Adipocyte (in vitro differentiated cells): ENCODE results near the gene FMNL3.

Experiments used
- DNase-seq: peaks from one replicate; pipeline ENCODE4 v3.0.0-alpha.2; 2015; ENCODE audit warnings: low read depth
- H3K27me3 ChIP-seq: replicated peaks from 2 replicates; pipeline ENCODE4 v1.7.0; 2013; ENCODE audit warnings: mild to moderate bottlenecking, low read length, moderate library complexity; ENCODE audit not compliant: control insufficient read depth, insufficient read depth
- H3K36me3 ChIP-seq: 2 replicates; pipeline ENCODE4 v1.7.0; 2013; ENCODE audit warnings: low read length, mild to moderate bottlenecking, moderate library complexity; ENCODE audit not compliant: control insufficient read depth, insufficient read depth, severe bottlenecking
- H3K4me1 ChIP-seq: 2 replicates; pipeline ENCODE4 v1.7.0; 2013; ENCODE audit warnings: mild to moderate bottlenecking, low read length, moderate library complexity; ENCODE audit not compliant: control insufficient read depth, insufficient read depth
- H3K4me3 ChIP-seq: 2 replicates; pipeline ENCODE4 v1.7.0; 2013; ENCODE audit warnings: mild to moderate bottlenecking, low read length, moderate library complexity
- H3K9ac ChIP-seq: 2 replicates; pipeline ENCODE4 v1.7.0; 2013; ENCODE audit warnings: mild to moderate bottlenecking, low read length, moderate library complexity
- H3K9me3 ChIP-seq: 2 replicates; pipeline ENCODE4 v1.7.0; 2013; ENCODE audit warnings: mild to moderate bottlenecking, low read length, moderate library complexity; ENCODE audit not compliant: control insufficient read depth

Gene FMNL3

GRCh38 chr12:49646871-49647654, 60.1 kb downstream of the FMNL3 start:
- no peak overlapping the region for H3K4me3 ChIP-seq
- no peaks in the 10 kb centered on the region for H3K9me3 ChIP-seq
- H3K36me3 ChIP-seq: peaks cover 57% of the 10 kb centered on the region
- no peak for DNase-seq
- no peaks in the 10 kb centered on the region for H3K27me3 ChIP-seq
- H3K9ac ChIP-seq: no peak overlapping the region
- H3K4me1 ChIP-seq: peaks cover 9% of the 10 kb centered on the region

GRCh38 chr12:49646331-49646830, 60.8 kb downstream of the FMNL3 start:
- Histone ChIP-seq H3K36me3 (peaks cover 60% of the 10 kb centered on the region), H3K9me3 (no peaks in the 10 kb centered on the region)
- no peak for DNase-seq

GRCh38 chr12:49645146-49646039, 61.8 kb downstream of the FMNL3 start:
- H3K9ac ChIP-seq: no peak overlapping the region
- no peak for DNase-seq
- no peaks in the 10 kb centered on the region for H3K27me3 ChIP-seq
- no peak overlapping the region for H3K4me3 ChIP-seq
- peaks cover 53% of the 10 kb centered on the region for H3K36me3 ChIP-seq
- peaks cover 9% of the 10 kb centered on the region for H3K4me1 ChIP-seq
- H3K9me3 ChIP-seq: no peaks in the 10 kb centered on the region

More at GRCh38 chr12:49646331-49646830, 60.8 kb downstream of the FMNL3 start:
- Histone ChIP-seq H3K4me1 (peaks cover 9% of the 10 kb centered on the region), H3K4me3 (no peak overlapping the region), H3K9ac (peak overlapping the region; percentile 16), H3K27me3 (no peaks in the 10 kb centered on the region)

- H3K4me1 ChIP-seq: peaks cover 9% of the 10 kb centered on the region
- no peaks in the 10 kb centered on the region for H3K27me3 ChIP-seq
- no peak overlapping the region for H3K4me3 ChIP-seq
- H3K9ac ChIP-seq: no peak overlapping the region
- peak; percentile 90 for DNase-seq
- H3K9me3 ChIP-seq: no peaks in the 10 kb centered on the region
- H3K36me3 ChIP-seq: peaks cover 45% of the 10 kb centered on the region
These were observed 62.6 kb downstream of the FMNL3 start for GRCh38 chr12:49644620-49644994.

GRCh38 chr12:49643961-49644619, 63.1 kb downstream of the FMNL3 start:
- Histone ChIP-seq H3K4me1 (peaks cover 9% of the 10 kb centered on the region), H3K27me3 (no peaks in the 10 kb centered on the region), H3K9ac (peak overlapping the region; percentile 8), H3K36me3 (peaks cover 40% of the 10 kb centered on the region), H3K4me3 (no peak overlapping the region), H3K9me3 (no peaks in the 10 kb centered on the region)
- no peak for DNase-seq

- no peaks in the 10 kb centered on the region for H3K9me3 ChIP-seq
- no peak overlapping the region for H3K9ac ChIP-seq
- peaks cover 31% of the 10 kb centered on the region for H3K36me3 ChIP-seq
- H3K4me1 ChIP-seq: peaks cover 9% of the 10 kb centered on the region
- no peak for DNase-seq
- H3K4me3 ChIP-seq: no peak overlapping the region
- H3K27me3 ChIP-seq: no peaks in the 10 kb centered on the region
These were observed 64.1 kb downstream of the FMNL3 start for GRCh38 chr12:49643135-49643534.

GRCh38 chr12:49642370-49642802, 64.8 kb downstream of the FMNL3 start:
- no peaks in the 10 kb centered on the region for H3K9me3 ChIP-seq
- DNase-seq: no peak
- no peak overlapping the region for H3K4me3 ChIP-seq
- peaks cover 9% of the 10 kb centered on the region for H3K4me1 ChIP-seq
- H3K27me3 ChIP-seq: no peaks in the 10 kb centered on the region
- H3K9ac ChIP-seq: no peak overlapping the region
- H3K36me3 ChIP-seq: peaks cover 30% of the 10 kb centered on the region

GRCh38 chr12:49641748-49642369, 65.3 kb downstream of the FMNL3 start:
- H3K27me3 ChIP-seq: no peaks in the 10 kb centered on the region
- H3K9me3 ChIP-seq: no peaks in the 10 kb centered on the region
- H3K9ac ChIP-seq: no peak overlapping the region
- no peak for DNase-seq
- H3K4me3 ChIP-seq: no peak overlapping the region
- peaks cover 30% of the 10 kb centered on the region for H3K36me3 ChIP-seq
- H3K4me1 ChIP-seq: peaks cover 13% of the 10 kb centered on the region

- H3K36me3 ChIP-seq: peaks cover 10% of the 10 kb centered on the region
- peak; percentile 84 for DNase-seq
- H3K9ac ChIP-seq: peak overlapping the region; percentile 36
- no peaks in the 10 kb centered on the region for H3K27me3 ChIP-seq
- no peaks in the 10 kb centered on the region for H3K9me3 ChIP-seq
- H3K4me3 ChIP-seq: no peak overlapping the region
- H3K4me1 ChIP-seq: peaks cover 8% of the 10 kb centered on the region
These were observed 70.0 kb downstream of the FMNL3 start for GRCh38 chr12:49636979-49637755.

GRCh38 chr12:49636574-49636973, 70.6 kb downstream of the FMNL3 start:
- Histone ChIP-seq H3K36me3 (peaks cover 10% of the 10 kb centered on the region), H3K9me3 (no peaks in the 10 kb centered on the region), H3K27me3 (no peaks in the 10 kb centered on the region), H3K4me1 (peaks cover 8% of the 10 kb centered on the region), H3K9ac (peak overlapping the region; percentile 36), H3K4me3 (no peak overlapping the region)
- DNase-seq: no peak
